HG03460 (cell line): Measurements from ENCODE around the gene CASTOR2.
"Not testable (repeated sequence)": the region's sequence is repeated elsewhere in the genome, so short reads cannot be mapped to it uniquely, and the experiment has no call there.

ENCODE experiments used
- ATAC-seq: cut with Tn5 transposase; IDR thresholded peaks from one replicate; pipeline ENCODE4 v1.9.1; 2021; ENCODE audit not compliant: unreplicated experiment

The CASTOR2 gene

DNA sequence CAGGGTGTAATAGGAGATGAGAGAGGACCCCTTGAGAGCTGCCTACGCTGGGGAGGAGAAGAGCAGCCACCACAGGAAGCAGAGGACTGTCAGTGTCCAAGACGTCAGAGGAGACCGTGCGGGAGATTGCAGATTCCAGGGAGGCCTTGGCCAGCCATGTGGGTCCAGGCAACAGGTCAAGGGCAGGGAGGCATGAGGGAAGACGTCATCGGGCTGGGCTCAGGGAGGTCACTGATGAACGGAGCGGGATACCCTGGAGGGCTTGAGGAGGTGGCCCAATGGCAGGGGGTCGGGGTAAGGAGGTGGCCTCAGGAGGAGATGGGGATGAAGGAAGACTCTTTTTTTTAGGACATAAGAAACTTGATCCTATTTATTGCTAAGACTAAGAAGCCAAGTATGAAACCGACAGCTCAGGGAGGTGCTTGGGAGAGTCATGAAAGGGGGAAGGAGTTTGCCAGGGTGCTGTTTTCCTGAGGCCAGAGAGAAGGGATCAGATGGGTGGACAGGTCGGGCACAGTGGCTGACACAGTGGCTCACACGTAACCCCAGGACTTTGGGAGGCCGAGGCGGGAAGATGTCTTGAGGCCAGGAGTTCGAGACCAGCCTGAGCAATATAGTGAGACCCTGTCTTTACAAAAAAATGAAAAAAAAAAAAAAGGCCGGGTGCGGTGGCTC lies 30.5 kb downstream of the CASTOR2 start:
- ATAC-seq = not testable (repeated sequence)

DNA sequence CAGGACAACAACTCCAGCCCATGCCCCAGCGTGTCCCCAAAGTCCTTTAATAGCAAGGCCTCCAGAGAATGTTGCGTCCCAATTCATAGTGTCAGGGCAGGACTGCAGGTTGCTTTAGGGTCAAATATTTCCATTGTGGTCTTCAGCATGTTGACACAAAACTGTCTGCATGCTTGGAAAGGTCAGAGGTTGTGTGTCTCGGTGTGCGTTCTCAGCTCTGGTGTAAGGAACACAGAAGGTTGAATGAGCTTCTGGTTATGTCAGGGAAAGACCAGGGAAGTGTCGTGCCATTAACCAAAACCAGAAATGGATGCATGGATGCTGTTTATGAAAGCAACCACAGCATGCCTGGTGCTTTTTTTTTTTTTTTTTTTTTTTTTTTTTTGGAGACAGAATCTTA lies 31.9 kb downstream of the CASTOR2 start:
- ATAC-seq = not testable (repeated sequence)

DNA sequence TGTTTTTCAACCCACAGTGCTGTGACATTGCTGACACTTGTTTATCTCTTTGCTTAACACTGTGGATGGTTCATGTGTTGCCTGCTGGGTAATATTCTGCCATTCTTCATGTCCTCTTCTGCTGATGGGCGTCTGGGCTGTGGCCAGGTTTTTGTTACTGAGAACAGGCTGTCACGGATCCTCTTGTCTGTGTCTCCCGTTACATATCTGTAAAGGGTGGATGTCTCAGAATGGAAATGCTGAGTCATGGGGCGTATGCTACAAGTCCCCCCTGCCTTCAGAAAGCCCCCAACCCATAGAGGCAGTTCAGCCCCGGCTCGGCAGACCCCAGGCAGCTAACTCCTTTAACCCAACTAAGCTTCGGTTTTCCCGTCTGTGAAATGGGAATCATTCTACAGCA lies 33.3 kb downstream of the CASTOR2 start:
- not testable (repeated sequence) for ATAC-seq

DNA sequence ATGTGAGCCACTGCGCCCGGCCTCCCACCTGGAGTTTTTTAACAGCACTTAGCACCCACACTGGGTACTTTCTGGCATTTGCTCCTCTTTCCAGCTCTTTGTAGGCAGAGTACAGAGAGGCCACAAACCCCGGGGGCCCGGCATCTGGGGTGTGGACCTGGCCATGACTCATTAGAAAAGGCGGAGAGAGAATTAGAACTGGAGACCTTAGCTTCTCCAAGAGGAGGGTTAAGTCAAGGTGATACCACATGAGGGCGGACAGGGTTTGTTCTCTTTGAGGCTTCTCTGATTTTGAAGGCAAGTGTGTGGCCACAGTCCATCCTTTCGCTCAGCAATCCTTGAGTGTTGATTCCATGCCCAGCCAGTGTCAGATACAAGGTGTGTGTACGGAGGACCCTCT lies 36.9 kb downstream of the CASTOR2 start:
- not testable (repeated sequence) for ATAC-seq

DNA sequence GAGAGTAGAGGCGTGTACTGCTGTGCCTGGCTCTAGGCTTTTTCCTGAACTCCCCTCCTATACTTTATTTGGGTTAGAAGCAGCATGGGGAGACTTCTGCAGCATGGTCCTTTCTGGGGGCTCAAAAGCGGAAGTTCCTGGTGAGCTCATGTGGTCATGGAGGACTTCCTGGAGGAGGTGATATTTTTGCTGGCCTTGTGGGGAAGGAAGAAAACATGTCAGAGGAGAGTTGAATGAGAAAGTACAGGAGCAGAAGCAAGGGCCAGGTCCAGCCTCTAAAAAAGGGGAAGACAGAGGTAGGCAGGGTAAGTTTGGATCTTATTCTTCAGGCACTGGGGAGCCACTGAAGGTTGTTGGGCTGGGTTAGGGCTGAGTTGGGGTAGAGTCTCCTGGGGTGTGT lies 45.5 kb downstream of the CASTOR2 start:
- ATAC-seq = no peak

DNA sequence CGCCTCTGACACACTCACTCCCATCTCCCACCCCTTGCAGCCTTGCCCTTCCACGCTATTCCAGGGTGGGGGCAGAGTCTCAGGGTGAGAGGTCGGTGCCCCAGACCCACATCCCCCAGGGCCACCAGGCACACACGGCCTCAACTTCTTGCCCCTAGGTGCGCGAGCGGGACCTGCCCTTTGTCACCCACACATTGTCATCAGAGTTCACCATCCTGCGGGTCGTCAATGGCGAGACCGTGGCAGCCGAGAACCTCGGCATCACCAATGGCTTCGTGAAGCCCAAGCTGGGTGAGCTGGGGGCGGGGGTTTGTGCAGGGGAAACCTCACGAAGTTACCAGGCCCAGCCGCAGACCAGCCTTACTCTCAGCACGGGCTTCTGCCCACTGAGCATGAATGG lies 53.3 kb downstream of the CASTOR2 start:
- ATAC-seq = no peak

DNA sequence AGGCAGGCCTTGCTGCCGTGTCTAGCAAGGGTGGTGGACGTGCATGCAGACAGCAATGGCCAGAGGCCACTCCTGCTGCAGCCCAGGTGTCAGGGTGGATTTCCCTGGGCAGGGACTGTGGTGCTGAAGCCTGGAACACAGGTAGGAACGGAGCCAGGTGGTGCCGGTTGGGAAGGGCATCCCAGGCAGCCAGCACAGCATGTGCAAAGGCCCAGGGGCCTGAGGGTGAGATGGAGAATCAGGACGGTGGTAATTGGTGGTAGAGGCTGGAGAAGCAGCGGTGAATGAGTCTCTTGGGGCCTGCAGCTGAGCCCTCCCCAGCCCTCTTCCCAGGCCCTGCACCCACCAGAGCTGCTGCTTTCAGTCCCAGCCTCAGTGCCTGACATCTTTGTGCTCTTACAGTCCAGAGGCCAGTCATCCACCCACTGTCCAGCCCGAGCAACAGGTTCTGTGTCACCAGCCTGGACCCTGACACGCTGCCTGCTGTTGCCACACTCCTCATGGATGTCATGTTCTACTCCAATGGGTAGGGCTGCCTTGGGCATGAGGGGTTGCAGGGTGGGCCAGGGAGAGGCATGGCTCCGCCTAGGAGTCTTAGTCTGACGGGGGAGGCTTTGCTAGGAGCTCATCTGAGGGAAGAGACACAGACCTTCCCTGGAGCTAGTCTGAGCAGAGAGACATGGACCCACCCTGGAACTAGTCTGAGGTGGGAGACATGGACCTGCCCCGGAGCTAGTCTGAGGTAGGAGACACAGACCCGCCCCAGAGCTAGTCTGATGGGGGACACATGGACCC lies 54.3 kb downstream of the CASTOR2 start:
- ATAC-seq = no peak

DNA sequence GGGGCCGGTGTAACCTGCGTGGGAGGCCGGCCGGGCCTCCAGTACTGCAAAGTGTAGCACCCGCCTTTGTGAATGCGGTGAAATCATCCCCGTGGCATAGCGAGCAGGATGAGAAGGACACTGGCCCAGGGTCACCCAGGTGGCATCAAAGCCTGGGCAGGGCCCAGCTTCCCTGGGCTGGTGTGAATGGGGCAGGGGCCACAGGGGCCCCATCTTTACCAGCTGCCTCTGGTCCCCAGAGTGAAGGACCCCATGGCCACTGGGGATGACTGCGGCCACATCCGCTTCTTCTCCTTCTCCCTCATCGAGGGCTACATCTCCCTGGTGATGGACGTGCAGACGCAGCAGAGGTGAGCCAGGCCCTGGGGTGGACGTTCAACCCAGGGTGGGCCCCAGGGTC lies 55.3 kb downstream of the CASTOR2 start:
- no peak for ATAC-seq

DNA sequence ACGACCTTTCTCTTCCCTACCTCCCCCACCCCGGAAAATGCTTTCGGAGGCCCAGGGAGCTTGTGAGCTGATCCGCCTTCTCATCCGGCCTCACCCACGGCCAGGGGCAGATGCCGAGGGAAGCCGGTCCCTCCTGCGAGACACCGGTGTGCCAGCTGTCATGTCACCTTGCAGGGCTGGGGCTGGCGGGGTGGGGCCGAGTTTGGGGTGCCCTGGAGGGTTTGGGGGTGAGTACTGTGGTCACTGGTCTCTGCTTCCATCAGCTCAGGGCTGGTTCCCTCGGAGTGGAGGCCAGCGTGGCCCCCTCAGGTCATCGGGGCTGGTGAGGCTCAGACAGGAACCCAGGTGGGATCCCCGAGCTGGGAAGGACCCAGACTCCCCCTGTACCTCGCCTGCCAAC lies 60.4 kb downstream of the CASTOR2 start:
- ATAC-seq = no peak

DNA sequence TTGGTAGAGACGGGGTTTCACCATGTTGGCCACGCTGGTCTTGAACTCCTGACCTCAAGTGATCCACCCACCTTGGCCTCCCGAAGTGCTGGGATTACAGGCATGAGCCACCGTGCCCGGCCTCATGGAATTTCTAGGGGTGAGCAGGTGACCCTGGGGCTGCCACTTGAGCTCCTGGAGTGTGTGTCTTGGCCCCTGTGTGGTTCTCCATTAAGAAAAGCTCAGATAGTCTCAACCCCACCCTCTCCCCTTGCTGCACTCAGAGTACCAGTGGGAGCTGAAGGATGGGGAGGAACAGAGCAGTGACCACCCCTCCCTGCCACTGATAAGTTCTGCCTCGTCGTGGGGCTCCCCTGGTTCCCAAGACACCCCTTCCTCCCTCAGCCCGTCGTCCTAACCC lies 63.8 kb downstream of the CASTOR2 start:
- ATAC-seq = no peak

DNA sequence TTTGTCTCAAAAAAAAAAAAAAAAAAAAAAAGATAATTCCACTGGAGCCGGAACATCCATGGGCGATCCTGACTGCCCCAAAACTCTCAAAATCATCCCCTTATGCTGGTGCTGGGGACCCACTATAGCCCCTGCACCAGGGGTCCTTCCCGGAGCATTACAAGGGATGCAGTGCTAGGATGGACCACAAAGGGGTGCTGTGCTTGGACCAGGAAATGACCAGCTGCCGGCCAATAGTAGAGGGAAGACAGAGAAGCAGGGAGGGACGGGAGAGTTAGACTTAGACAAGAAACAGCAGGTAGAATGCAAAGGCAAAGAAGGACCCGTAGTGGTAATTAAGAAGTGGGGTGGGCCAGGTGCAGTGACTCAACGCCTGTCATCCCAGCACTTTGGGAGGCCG lies 68.6 kb downstream of the CASTOR2 start:
- ATAC-seq = no peak

DNA sequence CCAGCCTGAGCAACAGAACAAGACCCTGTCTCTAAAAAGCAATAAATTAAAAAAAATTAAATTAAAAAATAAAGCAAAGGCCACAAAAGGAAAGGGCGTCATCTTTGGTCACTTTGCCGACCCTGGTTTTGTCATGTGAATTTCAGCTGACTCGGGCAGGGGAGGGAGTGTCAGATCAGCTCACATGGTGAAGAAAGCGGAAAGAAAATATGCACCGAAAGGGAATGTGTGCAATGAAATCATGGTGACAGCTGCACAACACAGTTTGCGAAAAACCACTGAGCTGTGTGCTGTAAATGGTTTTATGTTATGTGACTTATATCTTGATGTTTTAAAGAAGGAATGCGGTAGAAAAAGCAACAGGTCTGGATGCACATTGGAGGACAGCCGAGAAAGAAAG lies 69.3 kb downstream of the CASTOR2 start:
- ATAC-seq = no peak

DNA sequence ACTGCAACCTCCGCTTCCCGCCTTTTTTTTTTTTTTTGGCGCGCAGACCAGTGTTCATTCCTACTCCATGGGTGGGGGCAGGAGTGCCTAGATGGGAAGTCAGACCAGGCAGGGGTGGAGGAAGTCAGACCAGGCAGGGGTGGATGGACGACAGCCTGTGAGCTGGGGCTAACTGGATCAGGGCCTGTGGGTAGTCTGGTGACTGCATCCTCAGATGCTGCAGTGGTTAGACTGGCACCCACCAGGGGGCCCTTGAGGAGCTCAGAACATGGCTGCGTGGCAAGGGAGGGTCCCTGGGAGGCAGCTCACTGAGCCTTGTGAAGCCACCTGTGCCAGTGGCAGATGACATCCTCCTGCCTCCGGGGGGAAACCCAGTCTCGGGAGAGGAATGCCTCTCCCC lies 74.0 kb downstream of the CASTOR2 start:
- ATAC-seq = no peak

DNA sequence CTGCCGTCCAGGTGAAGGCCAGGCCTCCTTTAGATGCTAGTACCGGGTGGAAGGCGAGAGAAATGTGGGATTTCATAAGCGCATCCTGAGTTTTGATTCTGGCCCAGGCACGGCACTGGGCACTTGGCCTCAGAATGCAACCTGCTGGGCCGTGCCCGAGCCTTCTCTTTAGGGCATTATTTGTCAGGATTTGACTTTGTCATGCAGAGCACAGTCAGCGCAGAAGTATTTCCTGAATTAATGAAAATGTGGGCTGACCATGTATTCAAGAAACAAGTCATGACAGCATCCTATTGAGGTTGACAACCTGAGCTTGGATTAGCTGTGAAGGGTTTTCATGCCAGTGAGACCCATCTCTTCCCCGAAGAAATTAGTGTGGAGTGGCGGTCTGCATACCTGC lies 74.7 kb downstream of the CASTOR2 start:
- ATAC-seq = no peak

DNA sequence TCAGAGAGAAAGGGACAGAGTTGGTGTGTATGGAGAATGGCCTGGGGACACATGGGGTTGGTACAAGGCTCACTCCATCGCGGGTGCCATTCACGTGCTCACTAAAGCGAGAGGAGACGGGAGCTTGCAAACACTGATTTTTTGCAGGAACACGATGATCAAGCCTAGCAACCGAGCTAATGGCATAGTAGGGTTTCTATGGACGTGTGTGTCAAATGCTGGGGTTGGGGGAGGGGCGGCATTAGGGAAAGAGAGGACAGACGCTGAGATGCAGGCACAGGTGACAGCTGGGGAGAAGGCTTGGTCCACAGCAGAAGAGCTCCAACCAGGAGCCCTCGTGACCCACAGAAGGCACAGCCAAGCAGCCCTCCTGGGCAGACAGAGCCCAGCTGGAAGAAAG lies 75.2 kb downstream of the CASTOR2 start:
- ATAC-seq = no peak

DNA sequence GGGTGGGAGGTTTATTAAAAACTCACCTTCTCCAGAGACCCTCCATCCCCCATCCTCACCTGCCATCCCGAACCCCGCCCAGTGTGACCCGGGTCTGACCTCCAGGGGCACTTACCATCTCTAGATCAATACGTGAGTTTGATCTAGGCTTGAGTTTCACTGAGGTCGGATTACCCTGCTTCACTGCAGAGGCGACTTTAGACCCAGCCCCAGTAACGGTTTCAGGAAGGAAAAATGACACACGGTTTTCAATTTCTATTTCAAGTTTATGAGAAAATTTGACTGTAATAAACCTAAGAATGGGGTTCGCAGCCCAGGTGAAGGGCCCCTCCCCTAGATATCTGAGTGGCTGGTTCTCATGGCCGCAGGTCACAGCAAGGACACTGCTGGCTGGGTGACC lies 76.0 kb downstream of the CASTOR2 start:
- no peak for ATAC-seq

DNA sequence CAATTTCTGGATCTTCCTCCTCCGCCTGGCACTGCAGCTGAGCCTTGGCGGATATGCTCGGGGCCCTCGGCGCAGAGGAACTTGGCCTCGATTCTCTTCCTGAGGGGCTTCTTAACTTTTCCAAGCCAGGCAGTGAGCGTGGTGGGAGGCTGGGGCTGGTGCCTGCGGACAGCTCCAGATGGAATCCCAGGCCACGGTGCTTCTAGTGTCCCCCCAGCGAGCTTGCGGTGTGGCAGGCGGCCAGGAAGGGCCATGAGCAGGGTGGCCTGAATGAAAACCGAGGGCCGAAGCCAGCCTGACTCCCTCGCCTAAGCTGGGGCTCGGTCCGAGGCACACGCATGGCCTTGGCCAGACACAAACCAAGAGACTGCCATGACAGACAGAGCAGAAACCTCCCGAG lies 77.8 kb downstream of the CASTOR2 start:
- ATAC-seq = no peak

DNA sequence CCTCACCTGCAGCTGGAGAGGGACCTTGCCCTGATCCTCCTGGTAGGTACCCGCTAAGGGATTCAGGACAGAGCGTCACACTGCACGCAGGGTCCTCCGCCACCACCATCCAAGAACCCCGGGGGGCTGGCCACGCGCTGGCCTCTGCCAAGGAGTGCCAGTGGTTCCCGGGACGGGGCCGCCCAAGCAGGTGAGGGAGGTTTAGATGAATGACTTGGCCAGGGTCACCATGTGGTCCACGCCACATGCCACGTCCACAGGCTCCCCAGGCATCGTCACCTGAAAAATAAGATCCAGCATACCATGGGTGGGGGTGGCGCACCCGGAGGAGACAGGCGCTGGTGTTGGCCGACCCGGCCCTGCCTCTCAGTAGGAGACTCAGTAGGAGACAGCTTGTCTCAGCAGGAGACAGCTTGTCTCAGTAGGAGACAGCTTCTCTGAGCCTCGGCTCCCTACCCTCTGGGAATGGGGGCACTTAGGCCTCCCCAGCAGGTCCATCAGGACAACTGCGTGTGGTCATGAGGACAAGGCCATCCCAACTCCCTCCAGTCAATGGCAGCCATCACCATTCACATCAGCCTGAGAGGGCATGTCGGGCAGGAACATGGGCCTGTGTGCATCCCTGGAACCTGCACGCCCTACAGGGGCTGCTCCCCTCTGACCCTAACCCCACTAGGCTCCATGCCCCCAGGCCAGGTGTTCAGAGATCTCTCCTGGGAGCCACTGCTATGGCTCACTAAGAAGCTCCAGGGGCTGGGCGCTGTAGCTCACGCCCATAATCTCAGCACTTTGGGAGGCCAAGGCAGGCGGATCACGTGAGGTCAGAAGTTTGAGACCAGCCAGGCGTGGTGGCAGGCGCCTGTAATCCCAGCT lies 78.6 kb downstream of the CASTOR2 start:
- ATAC-seq = no peak

DNA sequence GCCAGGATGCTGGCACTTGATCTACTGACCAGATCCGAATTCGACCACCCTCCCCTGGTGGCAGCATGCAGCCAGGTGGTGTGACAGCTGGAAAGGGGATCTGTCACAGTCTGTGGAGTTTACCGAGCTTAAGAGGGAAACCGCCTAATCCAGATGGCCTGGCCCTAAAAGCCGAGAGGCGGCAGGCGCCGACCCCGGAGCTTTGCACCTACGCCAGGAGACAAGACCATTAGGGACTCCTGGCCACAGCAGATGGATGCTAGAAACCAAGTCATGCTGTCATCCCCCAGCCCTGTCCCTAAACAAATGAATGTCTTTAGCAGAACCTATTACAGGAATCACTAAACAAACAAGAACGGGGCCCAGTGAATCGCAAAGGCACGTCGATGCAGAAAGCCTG lies 81.4 kb downstream of the CASTOR2 start:
- no peak for ATAC-seq

DNA sequence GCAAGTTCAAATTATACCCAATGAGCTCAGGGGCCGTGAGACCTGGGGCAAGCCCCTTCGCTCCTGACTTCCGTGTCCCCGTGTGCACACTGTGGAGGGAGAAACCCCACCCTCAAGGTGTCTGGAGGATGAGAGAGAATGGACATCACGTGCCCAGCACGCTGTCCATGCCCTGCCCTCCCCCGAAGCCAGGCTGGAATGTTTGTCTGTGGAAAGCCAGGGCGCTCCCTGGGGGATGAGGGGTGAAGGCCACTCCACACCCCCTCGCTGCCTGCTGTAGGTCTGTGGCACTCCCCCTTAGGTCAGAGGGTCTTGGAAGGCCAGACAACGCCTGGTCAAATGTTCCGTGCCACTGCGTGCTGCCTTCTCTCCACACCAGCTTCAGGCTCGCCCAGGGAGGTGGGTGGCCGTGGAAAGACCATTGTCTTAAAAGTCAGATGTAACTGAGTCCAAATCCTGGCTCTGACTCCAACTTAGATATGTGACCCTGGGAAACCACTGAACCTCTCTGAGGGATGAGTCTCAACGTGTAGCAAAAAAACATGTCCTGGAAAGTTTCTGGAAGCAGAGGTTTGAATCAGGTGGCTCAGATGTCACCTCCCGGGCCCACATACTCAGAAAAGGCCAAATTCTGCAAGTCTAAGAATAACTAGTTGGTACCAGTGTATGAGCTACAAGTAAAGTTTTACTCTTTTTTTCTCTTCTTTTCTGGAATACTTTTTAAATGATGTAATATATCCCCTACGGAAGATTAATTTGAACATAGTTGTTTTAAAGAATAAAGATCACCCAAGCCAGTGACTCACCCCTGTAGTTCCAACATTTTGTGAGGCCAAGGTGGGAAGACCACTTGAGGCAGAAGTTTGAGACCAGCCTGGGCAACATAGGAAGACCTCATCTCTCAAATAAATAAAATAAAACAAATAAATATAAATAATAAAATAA lies 84.2 kb downstream of the CASTOR2 start:
- ATAC-seq = no peak

DNA sequence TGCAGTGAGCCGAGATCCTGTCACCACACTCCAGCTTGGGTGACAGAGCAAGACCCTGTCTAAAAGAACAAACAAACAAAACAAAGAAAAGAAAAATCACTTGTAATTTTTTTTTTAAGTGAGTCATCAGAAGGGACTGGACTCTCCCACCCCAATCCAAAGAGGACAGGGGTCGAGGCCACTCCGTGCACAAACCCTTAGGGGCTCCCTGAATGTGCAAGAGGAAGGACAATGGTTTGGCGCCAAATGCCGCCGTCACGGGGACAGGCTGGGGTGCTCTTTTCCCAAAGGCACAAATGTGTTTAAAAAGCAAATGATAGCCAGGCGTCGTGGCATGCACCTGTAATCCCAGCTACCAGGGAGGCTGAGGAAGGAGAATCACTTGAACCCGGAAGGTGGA lies 85.3 kb downstream of the CASTOR2 start:
- ATAC-seq = no peak
